WTC11 (cell line): ENCODE data around the gene MAGEA9B. TPM values are rescaled to one million over a fixed set of nuclear protein-coding genes. Genes with fewer than 3 reads are reported as not detected.

Experiments
- ATAC-seq: fragments of 200-7000 bp; cut with Tn5 transposase; 2 replicates; pipeline ENCODE4 v1.10.0; 2021; ENCODE audit warnings: mild to moderate bottlenecking, moderate library complexity
- CTCF ChIA-PET: fragments of 300-600 bp; sonication (Branson Sonifier 250); formaldehyde crosslinking; loops from one replicate; lab custom pipeline; 2021; ENCODE audit warnings: antibody characterized with exemption; lab: Charles Lee
- POLR2A ChIA-PET: fragments of 350-600 bp; sonication (Branson Sonifier 250); formaldehyde crosslinking; loops from one replicate; lab custom pipeline; 2021; ENCODE audit warnings: antibody characterized with exemption; lab: Charles Lee
- DNase-seq: peaks from one replicate; pipeline ENCODE4 v3.0.0; 2021; ENCODE audit warnings: low spot score
- H3K27ac Mint-ChIP-seq: 2 replicates; pipeline ENCODE4 v1.8.0; 2021; ENCODE audit warnings: mixed read lengths
- H3K27me3 Mint-ChIP-seq: 2 replicates; pipeline ENCODE4 v1.8.0; 2021; ENCODE audit warnings: low read depth, mild to moderate bottlenecking, moderate library complexity, mixed read lengths
- H3K36me3 Mint-ChIP-seq: 2 replicates; pipeline ENCODE4 v1.8.0; 2021; ENCODE audit warnings: mixed read lengths
- H3K4me1 Mint-ChIP-seq: 2 replicates; pipeline ENCODE4 v1.8.0; 2022; ENCODE audit warnings: mixed read lengths
- H3K4me3 Mint-ChIP-seq: 2 replicates; pipeline ENCODE4 v1.8.0; 2021; ENCODE audit warnings: mild to moderate bottlenecking, moderate library complexity, mixed read lengths
- H3K9me3 Mint-ChIP-seq: 2 replicates; pipeline ENCODE4 v1.8.0; 2021; ENCODE audit warnings: mixed read lengths
- CBFB ChIP-seq: sonication (generic); formaldehyde crosslinking; IDR thresholded peaks from 2 replicates; pipeline ENCODE4 v1.8.1; 2022; ENCODE audit warnings: mild to moderate bottlenecking, low read depth, missing genetic modification reagents
- ESRRA ChIP-seq: sonication (generic); formaldehyde crosslinking; IDR thresholded peaks from 2 replicates; pipeline ENCODE4 v1.8.1; 2022; ENCODE audit warnings: mild to moderate bottlenecking, missing genetic modification reagents, borderline replicate concordance
- FOXK1 ChIP-seq: sonication (generic); formaldehyde crosslinking; IDR thresholded peaks from 2 replicates; pipeline ENCODE4 v1.8.0; 2022; ENCODE audit warnings: mild to moderate bottlenecking, moderate library complexity, missing genetic modification reagents
- MYBL2 ChIP-seq: sonication (generic); formaldehyde crosslinking; IDR thresholded peaks from 2 replicates; pipeline ENCODE4 v1.8.1; 2023; ENCODE audit warnings: mild to moderate bottlenecking, moderate library complexity, missing genetic modification reagents
- NFE2L1 ChIP-seq: sonication (generic); formaldehyde crosslinking; IDR thresholded peaks from 2 replicates; pipeline ENCODE4 v1.8.1; 2023; ENCODE audit warnings: missing genetic modification reagents
- SOX15 ChIP-seq: fragments of 250-450 bp; sonication (Bioruptor Pico); IDR thresholded peaks from 2 replicates; pipeline ENCODE4 v1.9.0; 2021; ENCODE audit warnings: mild to moderate bottlenecking
- SP1 ChIP-seq: sonication (generic); formaldehyde crosslinking; conservative IDR thresholded peaks from 2 replicates; pipeline ENCODE4 v1.8.1; 2022; ENCODE audit warnings: missing genetic modification reagents
- TEAD4 ChIP-seq: sonication (generic); formaldehyde crosslinking; IDR thresholded peaks from 2 replicates; pipeline ENCODE4 v1.8.0; 2022; ENCODE audit warnings: mild to moderate bottlenecking, missing genetic modification reagents
- TP53 ChIP-seq: sonication (generic); formaldehyde crosslinking; IDR thresholded peaks from 2 replicates; pipeline ENCODE4 v1.8.1; 2023; ENCODE audit warnings: mild to moderate bottlenecking, missing genetic modification reagents
- ZNF423 ChIP-seq: fragments of 250-450 bp; sonication (Bioruptor Pico); IDR thresholded peaks from 2 replicates; pipeline ENCODE4 v2.1.2; 2022; ENCODE audit warnings: mild to moderate bottlenecking, moderate library complexity
- total RNA-seq: library from RNA; stranded (reverse); gene quantifications from 3 replicates; pipeline ENCODE4 v1.2.3, GENCODE V29; 2021
- TF ChIP-seq, protein P1 (sequence below): fragments of 250-450 bp; sonication (Bioruptor Pico); IDR thresholded peaks from 2 replicates; pipeline ENCODE4 v2.1.2; 2022; ENCODE audit warnings: mild to moderate bottlenecking, moderate library complexity
- TF ChIP-seq, protein P2 (sequence below): sonication (generic); formaldehyde crosslinking; IDR thresholded peaks from 2 replicates; pipeline ENCODE4 v1.8.0; 2023; ENCODE audit warnings: mild to moderate bottlenecking, missing genetic modification reagents
- TF ChIP-seq, protein P3 (sequence below): sonication (generic); formaldehyde crosslinking; IDR thresholded peaks from 2 replicates; pipeline ENCODE4 v1.8.0; 2022; ENCODE audit warnings: missing genetic modification reagents
- TF ChIP-seq, protein P4 (sequence below): fragments of 250-450 bp; sonication (Bioruptor Pico); IDR thresholded peaks from 2 replicates; pipeline ENCODE4 v1.8.0; 2021; ENCODE audit warnings: mild to moderate bottlenecking
- TF ChIP-seq, protein P5 (sequence below): sonication (generic); formaldehyde crosslinking; IDR thresholded peaks from 2 replicates; pipeline ENCODE4 v1.8.0; 2023; ENCODE audit warnings: missing genetic modification reagents
- TF ChIP-seq, protein P6 (sequence below): sonication (generic); formaldehyde crosslinking; IDR thresholded peaks from 2 replicates; pipeline ENCODE4 v1.8.1; 2022; ENCODE audit warnings: low read depth, missing genetic modification reagents, borderline replicate concordance
- TF ChIP-seq, protein P7 (sequence below): fragments of 250-450 bp; sonication (Bioruptor Pico); IDR thresholded peaks from 2 replicates; pipeline ENCODE4 v1.9.0; 2021; ENCODE audit warnings: mild to moderate bottlenecking
- TF ChIP-seq, protein P8 (sequence below): fragments of 200-600 bp; IDR thresholded peaks from 2 replicates; pipeline ENCODE4 v1.8.0; 2022; ENCODE audit warnings: antibody characterized with exemption
- TF ChIP-seq, protein P9 (sequence below): sonication (generic); formaldehyde crosslinking; IDR thresholded peaks from 2 replicates; pipeline ENCODE4 v1.8.0; 2022; ENCODE audit warnings: mild to moderate bottlenecking, missing genetic modification reagents

MAGEA9B gene
- total RNA-seq, 1 experiment from 2014 or later = 0.35 TPM

DNA sequence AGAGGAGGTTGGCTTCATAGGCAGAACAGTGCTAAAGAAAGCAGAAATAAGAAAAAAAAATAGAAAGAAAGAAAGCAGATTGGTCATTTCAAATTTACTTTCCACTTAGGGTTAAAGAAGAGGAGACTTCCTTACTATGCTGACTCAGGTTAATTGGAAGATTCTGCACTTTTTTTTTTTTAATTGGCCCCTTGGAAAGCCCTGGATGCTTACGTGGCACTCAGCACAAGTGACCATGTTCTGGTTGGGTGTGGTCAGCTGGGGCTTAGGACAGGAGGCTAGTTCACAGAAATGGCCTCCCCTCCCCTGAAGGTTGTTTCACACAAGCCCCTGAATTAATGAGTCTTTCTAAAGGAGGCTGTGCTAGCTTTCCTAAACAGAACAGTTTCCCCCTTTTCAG, 14.5 kb downstream of the MAGEA9B start:
- Mint-ChIP-seq H3K4me3 (no peak overlapping the region), H3K36me3 (no peaks in the 10 kb centered on the region), H3K27me3 (no peaks in the 10 kb centered on the region; the same call in none of the 2 replicates), H3K4me1 (no peaks in the 10 kb centered on the region; the same call in 1 of the 2 replicates), H3K27ac (no peak overlapping the region), H3K9me3 (no peaks in the 10 kb centered on the region)
- DNase-seq (no peak), ATAC-seq (no peak)
- ChIA-PET POLR2A (no interaction called here), CTCF (no interaction called here)
- TF ChIP-seq, protein P1, sequence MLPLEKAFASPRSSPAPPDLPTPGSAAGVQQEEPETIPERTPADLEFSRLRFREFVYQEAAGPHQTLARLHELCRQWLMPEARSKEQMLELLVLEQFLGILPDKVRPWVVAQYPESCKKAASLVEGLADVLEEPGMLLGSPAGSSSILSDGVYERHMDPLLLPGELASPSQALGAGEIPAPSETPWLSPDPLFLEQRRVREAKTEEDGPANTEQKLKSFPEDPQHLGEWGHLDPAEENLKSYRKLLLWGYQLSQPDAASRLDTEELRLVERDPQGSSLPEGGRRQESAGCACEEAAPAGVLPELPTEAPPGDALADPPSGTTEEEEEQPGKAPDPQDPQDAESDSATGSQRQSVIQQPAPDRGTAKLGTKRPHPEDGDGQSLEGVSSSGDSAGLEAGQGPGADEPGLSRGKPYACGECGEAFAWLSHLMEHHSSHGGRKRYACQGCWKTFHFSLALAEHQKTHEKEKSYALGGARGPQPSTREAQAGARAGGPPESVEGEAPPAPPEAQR (CRISPR knock-in tag) = no peak
- no peak for TF ChIP-seq MYBL2 (CRISPR knock-in tag)
- TF ChIP-seq, protein P2, sequence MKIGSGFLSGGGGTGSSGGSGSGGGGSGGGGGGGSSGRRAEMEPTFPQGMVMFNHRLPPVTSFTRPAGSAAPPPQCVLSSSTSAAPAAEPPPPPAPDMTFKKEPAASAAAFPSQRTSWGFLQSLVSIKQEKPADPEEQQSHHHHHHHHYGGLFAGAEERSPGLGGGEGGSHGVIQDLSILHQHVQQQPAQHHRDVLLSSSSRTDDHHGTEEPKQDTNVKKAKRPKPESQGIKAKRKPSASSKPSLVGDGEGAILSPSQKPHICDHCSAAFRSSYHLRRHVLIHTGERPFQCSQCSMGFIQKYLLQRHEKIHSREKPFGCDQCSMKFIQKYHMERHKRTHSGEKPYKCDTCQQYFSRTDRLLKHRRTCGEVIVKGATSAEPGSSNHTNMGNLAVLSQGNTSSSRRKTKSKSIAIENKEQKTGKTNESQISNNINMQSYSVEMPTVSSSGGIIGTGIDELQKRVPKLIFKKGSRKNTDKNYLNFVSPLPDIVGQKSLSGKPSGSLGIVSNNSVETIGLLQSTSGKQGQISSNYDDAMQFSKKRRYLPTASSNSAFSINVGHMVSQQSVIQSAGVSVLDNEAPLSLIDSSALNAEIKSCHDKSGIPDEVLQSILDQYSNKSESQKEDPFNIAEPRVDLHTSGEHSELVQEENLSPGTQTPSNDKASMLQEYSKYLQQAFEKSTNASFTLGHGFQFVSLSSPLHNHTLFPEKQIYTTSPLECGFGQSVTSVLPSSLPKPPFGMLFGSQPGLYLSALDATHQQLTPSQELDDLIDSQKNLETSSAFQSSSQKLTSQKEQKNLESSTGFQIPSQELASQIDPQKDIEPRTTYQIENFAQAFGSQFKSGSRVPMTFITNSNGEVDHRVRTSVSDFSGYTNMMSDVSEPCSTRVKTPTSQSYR (CRISPR knock-in tag) = no peak
- TF ChIP-seq SP1 (CRISPR knock-in tag) = no peak
- TF ChIP-seq ESRRA (CRISPR knock-in tag) = no peak
- TF ChIP-seq, protein P3, sequence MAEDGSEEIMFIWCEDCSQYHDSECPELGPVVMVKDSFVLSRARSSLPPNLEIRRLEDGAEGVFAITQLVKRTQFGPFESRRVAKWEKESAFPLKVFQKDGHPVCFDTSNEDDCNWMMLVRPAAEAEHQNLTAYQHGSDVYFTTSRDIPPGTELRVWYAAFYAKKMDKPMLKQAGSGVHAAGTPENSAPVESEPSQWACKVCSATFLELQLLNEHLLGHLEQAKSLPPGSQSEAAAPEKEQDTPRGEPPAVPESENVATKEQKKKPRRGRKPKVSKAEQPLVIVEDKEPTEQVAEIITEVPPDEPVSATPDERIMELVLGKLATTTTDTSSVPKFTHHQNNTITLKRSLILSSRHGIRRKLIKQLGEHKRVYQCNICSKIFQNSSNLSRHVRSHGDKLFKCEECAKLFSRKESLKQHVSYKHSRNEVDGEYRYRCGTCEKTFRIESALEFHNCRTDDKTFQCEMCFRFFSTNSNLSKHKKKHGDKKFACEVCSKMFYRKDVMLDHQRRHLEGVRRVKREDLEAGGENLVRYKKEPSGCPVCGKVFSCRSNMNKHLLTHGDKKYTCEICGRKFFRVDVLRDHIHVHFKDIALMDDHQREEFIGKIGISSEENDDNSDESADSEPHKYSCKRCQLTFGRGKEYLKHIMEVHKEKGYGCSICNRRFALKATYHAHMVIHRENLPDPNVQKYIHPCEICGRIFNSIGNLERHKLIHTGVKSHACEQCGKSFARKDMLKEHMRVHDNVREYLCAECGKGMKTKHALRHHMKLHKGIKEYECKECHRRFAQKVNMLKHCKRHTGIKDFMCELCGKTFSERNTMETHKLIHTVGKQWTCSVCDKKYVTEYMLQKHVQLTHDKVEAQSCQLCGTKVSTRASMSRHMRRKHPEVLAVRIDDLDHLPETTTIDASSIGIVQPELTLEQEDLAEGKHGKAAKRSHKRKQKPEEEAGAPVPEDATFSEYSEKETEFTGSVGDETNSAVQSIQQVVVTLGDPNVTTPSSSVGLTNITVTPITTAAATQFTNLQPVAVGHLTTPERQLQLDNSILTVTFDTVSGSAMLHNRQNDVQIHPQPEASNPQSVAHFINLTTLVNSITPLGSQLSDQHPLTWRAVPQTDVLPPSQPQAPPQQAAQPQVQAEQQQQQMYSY = no peak
- TF ChIP-seq, protein P4, sequence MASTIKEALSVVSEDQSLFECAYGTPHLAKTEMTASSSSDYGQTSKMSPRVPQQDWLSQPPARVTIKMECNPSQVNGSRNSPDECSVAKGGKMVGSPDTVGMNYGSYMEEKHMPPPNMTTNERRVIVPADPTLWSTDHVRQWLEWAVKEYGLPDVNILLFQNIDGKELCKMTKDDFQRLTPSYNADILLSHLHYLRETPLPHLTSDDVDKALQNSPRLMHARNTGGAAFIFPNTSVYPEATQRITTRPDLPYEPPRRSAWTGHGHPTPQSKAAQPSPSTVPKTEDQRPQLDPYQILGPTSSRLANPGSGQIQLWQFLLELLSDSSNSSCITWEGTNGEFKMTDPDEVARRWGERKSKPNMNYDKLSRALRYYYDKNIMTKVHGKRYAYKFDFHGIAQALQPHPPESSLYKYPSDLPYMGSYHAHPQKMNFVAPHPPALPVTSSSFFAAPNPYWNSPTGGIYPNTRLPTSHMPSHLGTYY (CRISPR knock-in tag) = no peak
- no peak for TF ChIP-seq TEAD4 (CRISPR knock-in tag)
- no peak for TF ChIP-seq TP53 (CRISPR knock-in tag)
- no peak for TF ChIP-seq SOX15
- no peak for TF ChIP-seq ZNF423 (CRISPR knock-in tag)
- TF ChIP-seq, protein P5, sequence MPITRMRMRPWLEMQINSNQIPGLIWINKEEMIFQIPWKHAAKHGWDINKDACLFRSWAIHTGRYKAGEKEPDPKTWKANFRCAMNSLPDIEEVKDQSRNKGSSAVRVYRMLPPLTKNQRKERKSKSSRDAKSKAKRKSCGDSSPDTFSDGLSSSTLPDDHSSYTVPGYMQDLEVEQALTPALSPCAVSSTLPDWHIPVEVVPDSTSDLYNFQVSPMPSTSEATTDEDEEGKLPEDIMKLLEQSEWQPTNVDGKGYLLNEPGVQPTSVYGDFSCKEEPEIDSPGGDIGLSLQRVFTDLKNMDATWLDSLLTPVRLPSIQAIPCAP (CRISPR knock-in tag) = no peak

DNA sequence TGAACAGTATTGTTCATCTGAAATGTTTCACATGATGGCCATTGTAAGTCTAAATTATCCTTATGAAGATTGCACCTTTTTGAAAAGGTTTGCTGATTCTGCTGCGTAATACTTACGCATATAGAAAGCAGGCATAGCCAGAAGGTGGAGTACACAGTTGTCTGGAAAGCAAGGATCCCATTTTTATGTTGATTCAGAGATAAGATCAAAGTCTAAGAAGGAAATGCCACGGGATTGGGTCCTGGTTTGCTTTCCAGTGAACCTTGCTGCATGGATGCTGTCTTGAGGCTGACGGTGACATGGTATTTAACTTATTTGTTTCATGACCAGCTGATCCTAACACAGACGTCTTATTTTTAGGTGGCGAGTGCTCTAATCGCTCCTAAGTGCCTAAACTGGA, 15.5 kb downstream of the MAGEA9B start:
- DNase-seq (no peak), ATAC-seq (no peak)
- Mint-ChIP-seq H3K9me3 (no peaks in the 10 kb centered on the region), H3K27me3 (no peaks in the 10 kb centered on the region; the same call in none of the 2 replicates), H3K27ac (no peak overlapping the region), H3K4me3 (no peak overlapping the region), H3K4me1 (no peaks in the 10 kb centered on the region; the same call in 1 of the 2 replicates)
- TF ChIP-seq NFE2L1 (no peak), CBFB (no peak), FOXK1 (CRISPR knock-in tag) (no peak)
- TF ChIP-seq, protein P6, sequence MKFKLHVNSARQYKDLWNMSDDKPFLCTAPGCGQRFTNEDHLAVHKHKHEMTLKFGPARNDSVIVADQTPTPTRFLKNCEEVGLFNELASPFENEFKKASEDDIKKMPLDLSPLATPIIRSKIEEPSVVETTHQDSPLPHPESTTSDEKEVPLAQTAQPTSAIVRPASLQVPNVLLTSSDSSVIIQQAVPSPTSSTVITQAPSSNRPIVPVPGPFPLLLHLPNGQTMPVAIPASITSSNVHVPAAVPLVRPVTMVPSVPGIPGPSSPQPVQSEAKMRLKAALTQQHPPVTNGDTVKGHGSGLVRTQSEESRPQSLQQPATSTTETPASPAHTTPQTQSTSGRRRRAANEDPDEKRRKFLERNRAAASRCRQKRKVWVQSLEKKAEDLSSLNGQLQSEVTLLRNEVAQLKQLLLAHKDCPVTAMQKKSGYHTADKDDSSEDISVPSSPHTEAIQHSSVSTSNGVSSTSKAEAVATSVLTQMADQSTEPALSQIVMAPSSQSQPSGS (CRISPR knock-in tag) = no peak
- TF ChIP-seq, protein P7, sequence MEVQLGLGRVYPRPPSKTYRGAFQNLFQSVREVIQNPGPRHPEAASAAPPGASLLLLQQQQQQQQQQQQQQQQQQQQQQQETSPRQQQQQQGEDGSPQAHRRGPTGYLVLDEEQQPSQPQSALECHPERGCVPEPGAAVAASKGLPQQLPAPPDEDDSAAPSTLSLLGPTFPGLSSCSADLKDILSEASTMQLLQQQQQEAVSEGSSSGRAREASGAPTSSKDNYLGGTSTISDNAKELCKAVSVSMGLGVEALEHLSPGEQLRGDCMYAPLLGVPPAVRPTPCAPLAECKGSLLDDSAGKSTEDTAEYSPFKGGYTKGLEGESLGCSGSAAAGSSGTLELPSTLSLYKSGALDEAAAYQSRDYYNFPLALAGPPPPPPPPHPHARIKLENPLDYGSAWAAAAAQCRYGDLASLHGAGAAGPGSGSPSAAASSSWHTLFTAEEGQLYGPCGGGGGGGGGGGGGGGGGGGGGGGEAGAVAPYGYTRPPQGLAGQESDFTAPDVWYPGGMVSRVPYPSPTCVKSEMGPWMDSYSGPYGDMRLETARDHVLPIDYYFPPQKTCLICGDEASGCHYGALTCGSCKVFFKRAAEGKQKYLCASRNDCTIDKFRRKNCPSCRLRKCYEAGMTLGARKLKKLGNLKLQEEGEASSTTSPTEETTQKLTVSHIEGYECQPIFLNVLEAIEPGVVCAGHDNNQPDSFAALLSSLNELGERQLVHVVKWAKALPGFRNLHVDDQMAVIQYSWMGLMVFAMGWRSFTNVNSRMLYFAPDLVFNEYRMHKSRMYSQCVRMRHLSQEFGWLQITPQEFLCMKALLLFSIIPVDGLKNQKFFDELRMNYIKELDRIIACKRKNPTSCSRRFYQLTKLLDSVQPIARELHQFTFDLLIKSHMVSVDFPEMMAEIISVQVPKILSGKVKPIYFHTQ = no peak
- TF ChIP-seq, protein P8, sequence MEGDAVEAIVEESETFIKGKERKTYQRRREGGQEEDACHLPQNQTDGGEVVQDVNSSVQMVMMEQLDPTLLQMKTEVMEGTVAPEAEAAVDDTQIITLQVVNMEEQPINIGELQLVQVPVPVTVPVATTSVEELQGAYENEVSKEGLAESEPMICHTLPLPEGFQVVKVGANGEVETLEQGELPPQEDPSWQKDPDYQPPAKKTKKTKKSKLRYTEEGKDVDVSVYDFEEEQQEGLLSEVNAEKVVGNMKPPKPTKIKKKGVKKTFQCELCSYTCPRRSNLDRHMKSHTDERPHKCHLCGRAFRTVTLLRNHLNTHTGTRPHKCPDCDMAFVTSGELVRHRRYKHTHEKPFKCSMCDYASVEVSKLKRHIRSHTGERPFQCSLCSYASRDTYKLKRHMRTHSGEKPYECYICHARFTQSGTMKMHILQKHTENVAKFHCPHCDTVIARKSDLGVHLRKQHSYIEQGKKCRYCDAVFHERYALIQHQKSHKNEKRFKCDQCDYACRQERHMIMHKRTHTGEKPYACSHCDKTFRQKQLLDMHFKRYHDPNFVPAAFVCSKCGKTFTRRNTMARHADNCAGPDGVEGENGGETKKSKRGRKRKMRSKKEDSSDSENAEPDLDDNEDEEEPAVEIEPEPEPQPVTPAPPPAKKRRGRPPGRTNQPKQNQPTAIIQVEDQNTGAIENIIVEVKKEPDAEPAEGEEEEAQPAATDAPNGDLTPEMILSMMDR = no peak
- TF ChIP-seq, protein P9, sequence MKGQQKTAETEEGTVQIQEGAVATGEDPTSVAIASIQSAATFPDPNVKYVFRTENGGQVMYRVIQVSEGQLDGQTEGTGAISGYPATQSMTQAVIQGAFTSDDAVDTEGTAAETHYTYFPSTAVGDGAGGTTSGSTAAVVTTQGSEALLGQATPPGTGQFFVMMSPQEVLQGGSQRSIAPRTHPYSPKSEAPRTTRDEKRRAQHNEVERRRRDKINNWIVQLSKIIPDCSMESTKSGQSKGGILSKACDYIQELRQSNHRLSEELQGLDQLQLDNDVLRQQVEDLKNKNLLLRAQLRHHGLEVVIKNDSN (CRISPR knock-in tag) = no peak
- TF ChIP-seq, all 79 proteins: peak for 0
- H3K36me3 Mint-ChIP-seq = no peaks in the 10 kb centered on the region
- ChIA-PET CTCF (no interaction called here), POLR2A (no interaction called here)
